Stomach (tissue), 4 donors: ENCODE data around the gene SEC23A.

Source experiments
- POLR2A ChIP-seq, 4 donors: fragments of 450-650 bp; IDR thresholded peaks; one replicate each; pipeline ENCODE4 v1.6.1; 2016; ENCODE audit warnings: antibody characterized with exemption in 4 of 4, control low read depth in 2 of 4, mild to moderate bottlenecking in 1 of 4, moderate library complexity in 1 of 4
- POLR2AphosphoS5 ChIP-seq, 3 donors: sonication (generic); formaldehyde crosslinking; IDR thresholded peaks; one replicate each; pipeline ENCODE4 v1.6.1; 2016; ENCODE audit warnings: antibody characterized with exemption in 3 of 3
- TF ChIP-seq, protein P1 (sequence below), 7 experiments: fragments of 450-650 bp in 4 of 7; fragments of 200-600 bp in 3 of 7; sonication (generic) in 3 of 7; IDR thresholded peaks; one replicate each; pipeline ENCODE4 v1.5.1; 2016 to 2019; ENCODE audit warnings: antibody characterized with exemption in 7 of 7, control low read depth in 2 of 7, mild to moderate bottlenecking in 1 of 7

DNA sequence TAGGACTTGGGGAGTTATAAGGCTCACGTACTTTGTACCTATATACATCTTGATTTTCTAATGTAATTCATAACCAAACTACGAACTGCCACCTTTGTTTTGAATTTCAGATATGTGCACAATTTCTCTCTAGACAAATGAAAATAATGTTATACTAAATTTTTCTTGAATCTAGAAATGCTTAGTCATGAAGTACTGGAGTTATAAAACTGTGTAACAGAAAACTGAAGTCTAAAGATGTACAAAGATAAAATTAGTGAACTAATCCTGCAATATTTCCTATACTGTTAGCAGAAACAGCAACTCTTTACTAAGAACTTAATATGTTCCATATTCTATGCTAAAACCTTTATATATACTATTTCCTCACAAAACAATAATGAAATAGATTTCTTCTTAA, 15.5 kb downstream of the SEC23A start:
- TF ChIP-seq, protein P1, sequence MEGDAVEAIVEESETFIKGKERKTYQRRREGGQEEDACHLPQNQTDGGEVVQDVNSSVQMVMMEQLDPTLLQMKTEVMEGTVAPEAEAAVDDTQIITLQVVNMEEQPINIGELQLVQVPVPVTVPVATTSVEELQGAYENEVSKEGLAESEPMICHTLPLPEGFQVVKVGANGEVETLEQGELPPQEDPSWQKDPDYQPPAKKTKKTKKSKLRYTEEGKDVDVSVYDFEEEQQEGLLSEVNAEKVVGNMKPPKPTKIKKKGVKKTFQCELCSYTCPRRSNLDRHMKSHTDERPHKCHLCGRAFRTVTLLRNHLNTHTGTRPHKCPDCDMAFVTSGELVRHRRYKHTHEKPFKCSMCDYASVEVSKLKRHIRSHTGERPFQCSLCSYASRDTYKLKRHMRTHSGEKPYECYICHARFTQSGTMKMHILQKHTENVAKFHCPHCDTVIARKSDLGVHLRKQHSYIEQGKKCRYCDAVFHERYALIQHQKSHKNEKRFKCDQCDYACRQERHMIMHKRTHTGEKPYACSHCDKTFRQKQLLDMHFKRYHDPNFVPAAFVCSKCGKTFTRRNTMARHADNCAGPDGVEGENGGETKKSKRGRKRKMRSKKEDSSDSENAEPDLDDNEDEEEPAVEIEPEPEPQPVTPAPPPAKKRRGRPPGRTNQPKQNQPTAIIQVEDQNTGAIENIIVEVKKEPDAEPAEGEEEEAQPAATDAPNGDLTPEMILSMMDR (IDR thresholded peaks at IDR 0.05) = no peak
- TF ChIP-seq POLR2A (IDR thresholded peaks at IDR 0.05) (no peak), POLR2AphosphoS5 (IDR thresholded peaks at IDR 0.05) (no peak)
